Endothelial cell of umbilical vein (primary cell): ENCODE data around the gene RPH3AL. TPM values are rescaled to one million over a fixed set of nuclear protein-coding genes. Genes with fewer than 3 reads are reported as not detected.

ENCODE experiments used
- BruUV-seq: library from RNA; stranded (reverse); fragments of 400-500 nt; replicated peaks from 2 replicates; lab custom pipeline; 2021; lab: Mats Ljungman, UMichigan
- CTCF ChIA-PET: fragments of 300-600, 350-600 bp; sonication (Branson Sonifier 250); formaldehyde crosslinking; loops from one replicate; lab custom pipeline; 2021; ENCODE audit warnings: antibody characterized with exemption, inconsistent platforms; lab: Charles Lee
- POLR2A ChIA-PET: fragments of 300-600, 350-600 bp; sonication (Branson Sonifier 250); formaldehyde crosslinking; loops from one replicate; lab custom pipeline; 2021; ENCODE audit warnings: antibody characterized with exemption, inconsistent platforms; lab: Charles Lee
- DNase-seq: peaks from one replicate; pipeline ENCODE4 v3.0.0-alpha.2; 2011; ENCODE audit warnings: low read depth, low spot score
- FAIRE-seq: peaks from 2 replicates; lab custom pipeline; 2011; peaks lifted over from hg19 to GRCh38; lab: Jason Lieb, UNC
- H2AFZ ChIP-seq: 2 replicates; pipeline ENCODE4 v1.6.0; 2012; ENCODE audit warnings: low read depth, low read length, control low read depth, inconsistent platforms
- H3K27ac ChIP-seq: 2 replicates; pipeline ENCODE4 v1.5.1; 2011; ENCODE audit warnings: low read depth, mild to moderate bottlenecking, control low read depth, low read length, moderate library complexity; ENCODE audit not compliant: insufficient read depth
- H3K27me3 ChIP-seq, 2 experiments: 2 replicates each; pipeline versions ENCODE4 v1.6.0 to v1.6.1; 2011; ENCODE audit warnings: low read length in 2 of 2, mixed read lengths in 1 of 2; ENCODE audit not compliant: control insufficient read depth in 2 of 2, insufficient read depth in 2 of 2
- H3K36me3 ChIP-seq, 2 experiments: 2 replicates in 1 of 2; 3 replicates in 1 of 2; pipeline ENCODE4 v1.5.1; 2011; ENCODE audit warnings: low read length in 2 of 2, mild to moderate bottlenecking in 1 of 2, moderate library complexity in 1 of 2; ENCODE audit not compliant: control insufficient read depth in 2 of 2, insufficient read depth in 2 of 2; ENCODE audit errors: extremely low read depth in 1 of 2
- H3K4me1 ChIP-seq: 3 replicates; pipeline ENCODE4 v1.5.1; 2011; ENCODE audit warnings: mild to moderate bottlenecking, low read length; ENCODE audit not compliant: control insufficient read depth, insufficient read depth; ENCODE audit errors: extremely low read depth
- H3K4me2 ChIP-seq: 2 replicates; pipeline ENCODE4 v1.6.1; 2011; ENCODE audit warnings: low read length, control low read depth, mixed read lengths; ENCODE audit not compliant: insufficient read depth
- H3K4me3 ChIP-seq, 3 experiments: fragments of 200-600 bp in 1 of 3; sonication (generic), shearing (Covaris generic) in 1 of 3; replicated peaks in 1 of 3; 2 replicates each; pipeline ENCODE4 v1.5.1; 2011 to 2016; ENCODE audit warnings: control low read depth in 3 of 3, low read length in 3 of 3, mild to moderate bottlenecking in 2 of 3, inconsistent platforms in 1 of 3, low read depth in 1 of 3, moderate library complexity in 1 of 3; ENCODE audit not compliant: insufficient read depth in 1 of 3
- H3K79me2 ChIP-seq: 2 replicates; pipeline ENCODE4 v1.6.0; 2012; ENCODE audit warnings: low read length, inconsistent platforms; ENCODE audit not compliant: control insufficient read depth, insufficient read depth
- H3K9ac ChIP-seq: replicated peaks from 2 replicates; pipeline ENCODE3; 2011; ENCODE audit warnings: low read length, control low read depth; ENCODE audit not compliant: insufficient read depth; ENCODE audit errors: extremely low read depth
- H3K9me1 ChIP-seq: replicated peaks from 3 replicates; pipeline ENCODE4 v1.6.0; 2011; ENCODE audit warnings: mild to moderate bottlenecking, low read length; ENCODE audit not compliant: control insufficient read depth, insufficient read depth; ENCODE audit errors: extremely low read depth
- H3K9me3 ChIP-seq: replicated peaks from 2 replicates; pipeline ENCODE4 v1.5.1; 2012; ENCODE audit warnings: low read length, inconsistent platforms; ENCODE audit not compliant: control insufficient read depth, insufficient read depth
- H4K20me1 ChIP-seq: replicated peaks from 2 replicates; pipeline ENCODE3; 2011; ENCODE audit warnings: mild to moderate bottlenecking, low read length; ENCODE audit not compliant: control insufficient read depth, insufficient read depth; ENCODE audit errors: extremely low read depth
- EZH2 ChIP-seq: IDR thresholded peaks from 2 replicates; pipeline ENCODE4 v1.6.1; 2012; ENCODE audit warnings: borderline replicate concordance, low read depth, mild to moderate bottlenecking, moderate library complexity, low read length, inconsistent platforms; ENCODE audit not compliant: severe bottlenecking
- FOS ChIP-seq: IDR thresholded peaks from 2 replicates; pipeline ENCODE4 v1.6.1; 2011; ENCODE audit warnings: mild to moderate bottlenecking, low read length, moderate library complexity, borderline replicate concordance; ENCODE audit not compliant: insufficient read depth
- GATA2 ChIP-seq: IDR thresholded peaks from 2 replicates; pipeline ENCODE4 v1.7.0; 2011; ENCODE audit warnings: low read depth, mild to moderate bottlenecking, moderate library complexity, mixed read lengths, low read length; ENCODE audit not compliant: insufficient read length, insufficient read depth
- JUN ChIP-seq: IDR thresholded peaks from 2 replicates; pipeline ENCODE4 v1.6.1; 2011; ENCODE audit warnings: borderline replicate concordance, low read depth; ENCODE audit not compliant: insufficient read length, insufficient read depth
- MYC ChIP-seq: IDR thresholded peaks from one replicate; pipeline ENCODE4 v1.6.1; 2011; ENCODE audit warnings: mild to moderate bottlenecking, low read depth, low read length
- POLR2A ChIP-seq: IDR thresholded peaks from 2 replicates; pipeline ENCODE4 v1.6.1; 2012; ENCODE audit warnings: low read depth, mild to moderate bottlenecking, control low read depth, low read length
- POLR2AphosphoS5 ChIP-seq: IDR thresholded peaks from 2 replicates; pipeline ENCODE4 v1.6.1; 2012; ENCODE audit warnings: low read depth, mild to moderate bottlenecking, control low read depth, low read length, moderate library complexity; ENCODE audit not compliant: insufficient read depth
- dilution Hi-C: fragments of 300-500 bp; cut with MboI; formaldehyde crosslinking; loops from one replicate; pipeline ENCODE4 v1.15.0; 2019; ENCODE audit warnings: low sequenced_read_pairs; ENCODE audit not compliant: extremely low pct_ligation_motif_present
- intact Hi-C: fragments of 100-400 bp; cut with micrococcal nuclease; formaldehyde crosslinking; loops from one replicate; pipeline ENCODE4 v1.10.0; 2022
- polyA plus RNA-seq, 4 experiments: library from polyadenylated mRNA; depleted of rRNA in 3 of 4; stranded (reverse) in 3 of 4; unstranded in 1 of 4; fragments of >200 nt; gene quantifications; 2 replicates each; pipeline versions ENCODE4 v1.2.1 to v1.2.3, GENCODE V29; 2011 to 2012; ENCODE audit warnings: missing spikeins in 1 of 4
- total RNA-seq: library from RNA; stranded (reverse); gene quantifications from 2 replicates; pipeline ENCODE4 v1.2.3, GENCODE V29; 2021
- TF ChIP-seq, protein P1 (sequence below): IDR thresholded peaks from 2 replicates; pipeline ENCODE4 v1.6.1; 2011; ENCODE audit not compliant: insufficient read depth, insufficient read length
- TF ChIP-seq, protein P2 (sequence below), 2 donors: IDR thresholded peaks; 1 replicate in 1 of 2; 2 replicates in 1 of 2; pipeline ENCODE4 v1.5.1; 2011; ENCODE audit warnings: low read length in 2 of 2, mild to moderate bottlenecking in 2 of 2, moderate library complexity in 2 of 2, control low read depth in 1 of 2, inconsistent platforms in 1 of 2, low read depth in 1 of 2; ENCODE audit not compliant: insufficient read depth in 1 of 2; ENCODE audit errors: extremely low read depth in 1 of 2

Gene RPH3AL
- total and polyA plus RNA-seq, 2 donors (not counting 3 experiments of a cell fraction or from before 2014, with no cell fraction given) = 4.1 to 7.0 TPM

DNA sequence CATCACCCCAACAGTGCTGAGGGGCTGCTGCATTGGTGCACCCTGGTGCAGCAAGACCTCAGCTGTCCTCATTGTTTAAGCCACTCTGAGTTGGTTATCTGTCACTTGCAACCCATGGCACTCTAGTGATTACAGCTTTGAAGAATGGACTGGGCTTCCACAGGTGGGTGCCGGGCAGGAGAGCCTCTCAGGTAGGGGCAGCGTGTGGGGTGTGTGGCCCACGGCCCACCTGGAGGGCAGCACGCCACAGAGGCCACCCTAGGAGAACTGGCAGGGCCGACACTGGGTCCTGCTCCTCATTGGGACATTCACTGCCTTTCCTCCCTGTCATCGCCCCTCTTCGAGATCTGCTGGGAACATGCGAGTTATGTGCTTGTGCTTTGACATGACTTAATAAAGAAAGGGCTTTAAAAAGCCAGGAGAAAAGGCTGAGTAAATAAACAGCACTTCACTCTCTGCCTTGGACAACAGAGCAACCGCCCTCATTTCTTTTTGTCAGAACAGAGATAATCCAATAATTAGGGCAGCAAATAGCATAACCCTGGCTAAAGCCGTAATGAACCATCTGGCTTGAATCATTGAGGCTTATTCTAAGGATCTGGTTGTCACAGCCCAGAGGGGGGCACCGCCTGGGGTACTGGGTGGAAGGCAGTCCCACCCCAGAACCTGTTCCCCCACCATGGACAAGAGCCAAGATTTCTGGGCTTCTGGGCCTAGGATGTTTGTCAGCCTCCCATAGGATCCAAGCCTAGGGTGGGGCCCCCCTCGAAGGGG lies 174.1 kb downstream of the RPH3AL start:
- Histone ChIP-seq H3K27ac (no peak overlapping the region), H3K4me1 (no peaks in the 10 kb centered on the region), H3K9me1 (no peaks in the 10 kb centered on the region), H3K9me3 (no peaks in the 10 kb centered on the region), H3K27me3 (peaks cover 30 to 32% of the 10 kb centered on the region in 2 experiments), H3K79me2 (no peaks in the 10 kb centered on the region), H2AFZ (no peak overlapping the region), H3K4me2 (no peak overlapping the region), H3K4me3 (no peak overlapping the region), H3K9ac (no peak overlapping the region), H4K20me1 (no peaks in the 10 kb centered on the region), H3K36me3 (no peaks in the 10 kb centered on the region)
- FAIRE-seq (no peak), DNase-seq (no peak)
- intact Hi-C loops = no loop called here
- no TSS peak for BruUV-seq
- TF ChIP-seq JUN (no peak), POLR2A (no peak), FOS (no peak), GATA2 (no peak), EZH2 (no peak), POLR2AphosphoS5 (no peak), MYC (no peak)
- TF ChIP-seq, protein P1, sequence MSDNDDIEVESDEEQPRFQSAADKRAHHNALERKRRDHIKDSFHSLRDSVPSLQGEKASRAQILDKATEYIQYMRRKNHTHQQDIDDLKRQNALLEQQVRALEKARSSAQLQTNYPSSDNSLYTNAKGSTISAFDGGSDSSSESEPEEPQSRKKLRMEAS = no peak
- TF ChIP-seq, protein P2, sequence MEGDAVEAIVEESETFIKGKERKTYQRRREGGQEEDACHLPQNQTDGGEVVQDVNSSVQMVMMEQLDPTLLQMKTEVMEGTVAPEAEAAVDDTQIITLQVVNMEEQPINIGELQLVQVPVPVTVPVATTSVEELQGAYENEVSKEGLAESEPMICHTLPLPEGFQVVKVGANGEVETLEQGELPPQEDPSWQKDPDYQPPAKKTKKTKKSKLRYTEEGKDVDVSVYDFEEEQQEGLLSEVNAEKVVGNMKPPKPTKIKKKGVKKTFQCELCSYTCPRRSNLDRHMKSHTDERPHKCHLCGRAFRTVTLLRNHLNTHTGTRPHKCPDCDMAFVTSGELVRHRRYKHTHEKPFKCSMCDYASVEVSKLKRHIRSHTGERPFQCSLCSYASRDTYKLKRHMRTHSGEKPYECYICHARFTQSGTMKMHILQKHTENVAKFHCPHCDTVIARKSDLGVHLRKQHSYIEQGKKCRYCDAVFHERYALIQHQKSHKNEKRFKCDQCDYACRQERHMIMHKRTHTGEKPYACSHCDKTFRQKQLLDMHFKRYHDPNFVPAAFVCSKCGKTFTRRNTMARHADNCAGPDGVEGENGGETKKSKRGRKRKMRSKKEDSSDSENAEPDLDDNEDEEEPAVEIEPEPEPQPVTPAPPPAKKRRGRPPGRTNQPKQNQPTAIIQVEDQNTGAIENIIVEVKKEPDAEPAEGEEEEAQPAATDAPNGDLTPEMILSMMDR (IDR thresholded peaks at IDR 0.05; ENCODE audit: extremely low read depth in 1 of 2, insufficient read depth in 1 of 2, low read depth in 1 of 2, low read length in 2 of 2) = no peak
- dilution Hi-C loops = no loop called here
- POLR2A ChIA-PET = no interaction called here
- CTCF ChIA-PET = interaction anchor here (1.2 to 1.5 kb wide), 2 partner anchors 14 to 207 kb away, joined by 3 to 5 read pairs; no protein-coding TSS in a partner anchor
